GM23338 (cell line): ENCODE data around the gene NPAT. TPM values are rescaled to one million over a fixed set of nuclear protein-coding genes. Genes with fewer than 3 reads are reported as not detected.

Source experiments
- ATAC-seq: fragments of 200-7000 bp; cut with Tn5 transposase; 3 replicates; pipeline ENCODE4 v1.9.1; 2020
- DNase-seq: peaks from one replicate; pipeline ENCODE4 v3.0.0-alpha.2; 2015; ENCODE audit warnings: low spot score
- H2AFZ ChIP-seq: fragments of 200-600 bp; sonication (generic); 2 replicates; pipeline ENCODE4 v1.8.0; 2016; ENCODE audit warnings: antibody characterized with exemption, mild to moderate bottlenecking, moderate library complexity
- H3F3A ChIP-seq: fragments of 200-600 bp; sonication (generic); replicated peaks from 2 replicates; pipeline ENCODE4 v1.8.0; 2017; ENCODE audit warnings: antibody characterized with exemption, mixed run types, low read depth
- H3K27ac ChIP-seq: fragments of 200-600 bp; sonication (generic); 2 replicates; pipeline ENCODE4 v1.6.1; 2016; ENCODE audit warnings: low read depth
- H3K27me3 ChIP-seq: fragments of 200-600 bp; sonication (generic); 2 replicates; pipeline ENCODE4 v1.8.0; 2016; ENCODE audit warnings: mild to moderate bottlenecking, mixed run types, moderate library complexity; ENCODE audit not compliant: insufficient read depth
- H3K36me3 ChIP-seq: fragments of 200-600 bp; sonication (generic); 2 replicates; pipeline ENCODE4 v1.8.0; 2016; ENCODE audit warnings: mild to moderate bottlenecking; ENCODE audit not compliant: insufficient read depth
- H3K4me1 ChIP-seq: fragments of 200-600 bp; sonication (generic); 2 replicates; pipeline ENCODE4 v1.8.0; 2016; ENCODE audit warnings: mild to moderate bottlenecking, moderate library complexity; ENCODE audit not compliant: insufficient read depth
- H3K4me2 ChIP-seq: fragments of 200-600 bp; sonication (generic); 2 replicates; pipeline ENCODE4 v1.7.1; 2017; ENCODE audit warnings: mixed run types
- H3K4me3 ChIP-seq: fragments of 200-600 bp; sonication (generic); 2 replicates; pipeline ENCODE4 v1.6.1; 2016; ENCODE audit warnings: mixed run types
- H3K79me2 ChIP-seq: fragments of 200-600 bp; sonication (generic); replicated peaks from 2 replicates; pipeline ENCODE4 v1.8.0; 2017; ENCODE audit warnings: mild to moderate bottlenecking; ENCODE audit not compliant: insufficient read depth
- H3K9me2 ChIP-seq: fragments of 200-600 bp; sonication (generic); 2 replicates; pipeline ENCODE4 v1.8.0; 2017; ENCODE audit not compliant: insufficient read depth
- H4K20me1 ChIP-seq: fragments of 200-600 bp; sonication (generic); replicated peaks from 2 replicates; pipeline ENCODE4 v1.8.0; 2017; ENCODE audit warnings: mild to moderate bottlenecking; ENCODE audit not compliant: insufficient read depth
- H3K27ac Mint-ChIP-seq: 2 replicates; pipeline ENCODE4 v1.8.0; 2020; ENCODE audit warnings: inconsistent platforms, mild to moderate bottlenecking, moderate library complexity, mixed read lengths
- H3K27me3 Mint-ChIP-seq: 3 replicates; pipeline ENCODE4 v1.8.0; 2022; ENCODE audit warnings: low read depth, mild to moderate bottlenecking, moderate library complexity, mixed read lengths, inconsistent platforms; ENCODE audit not compliant: insufficient read depth, poor library complexity
- H3K36me3 Mint-ChIP-seq: 3 replicates; pipeline ENCODE4 v1.8.0; 2021; ENCODE audit warnings: low read depth, mild to moderate bottlenecking, inconsistent platforms, moderate library complexity, mixed read lengths
- H3K4me1 Mint-ChIP-seq: 3 replicates; pipeline ENCODE4 v1.8.0; 2020; ENCODE audit warnings: mild to moderate bottlenecking, inconsistent platforms, mixed read lengths
- H3K4me3 Mint-ChIP-seq: 3 replicates; pipeline ENCODE4 v1.8.0; 2021; ENCODE audit warnings: moderate library complexity, mild to moderate bottlenecking, inconsistent platforms, mixed read lengths
- H3K9me3 Mint-ChIP-seq: 3 replicates; pipeline ENCODE4 v1.8.0; 2020; ENCODE audit warnings: moderate library complexity, mild to moderate bottlenecking, inconsistent platforms, mixed read lengths
- EZH2 ChIP-seq: fragments of 200-600 bp; sonication (generic); IDR thresholded peaks from one replicate; pipeline ENCODE4 v1.8.0; 2017; ENCODE audit warnings: antibody characterized with exemption, mild to moderate bottlenecking, low read depth; ENCODE audit not compliant: unreplicated experiment
- EZH2phosphoT487 ChIP-seq: fragments of 200-600 bp; sonication (generic); IDR thresholded peaks from one replicate; pipeline ENCODE4 v1.8.1; 2018; ENCODE audit warnings: antibody characterized with exemption; ENCODE audit not compliant: unreplicated experiment
- JUNB ChIP-seq: IDR thresholded peaks from one replicate; pipeline ENCODE4 v1.6.1; 2016; ENCODE audit warnings: antibody characterized with exemption; ENCODE audit not compliant: unreplicated experiment
- NANOG ChIP-seq: IDR thresholded peaks from 2 replicates; pipeline ENCODE4 v1.6.1; 2016; ENCODE audit warnings: antibody characterized with exemption, borderline replicate concordance
- POLR2AphosphoS5 ChIP-seq: IDR thresholded peaks from 2 replicates; pipeline ENCODE4 v1.6.1; 2016; ENCODE audit warnings: antibody characterized with exemption, low read depth
- ZNF114 ChIP-seq: fragments of 250-450 bp; sonication (Bioruptor Pico); IDR thresholded peaks from 2 replicates; pipeline ENCODE4 v1.5.0; 2020; ENCODE audit warnings: mild to moderate bottlenecking, moderate library complexity
- polyA plus RNA-seq: library from polyadenylated mRNA; unstranded; fragments of >200 nt; fragmentation: Nextera tagmentation; extraction: Ambion mirVana; gene quantifications from 2 replicates; pipeline ENCODE4 v1.2.1, GENCODE V29; 2016
- total RNA-seq: library from RNA; depleted of rRNA; stranded (reverse); fragments of >200 nt; shearing (Covaris generic); gene quantifications from 2 replicates; pipeline ENCODE4 v1.2.3, GENCODE V29; 2014
- TF ChIP-seq, protein P1 (sequence below): fragments of 250-450 bp; sonication (Bioruptor Pico); IDR thresholded peaks from 2 replicates; pipeline ENCODE4 v1.5.0; 2020; ENCODE audit warnings: mild to moderate bottlenecking, moderate library complexity
- TF ChIP-seq, protein P2 (sequence below): IDR thresholded peaks from one replicate; pipeline ENCODE4 v1.6.1; 2018; ENCODE audit warnings: antibody characterized with exemption; ENCODE audit not compliant: unreplicated experiment
- TF ChIP-seq, protein P3 (sequence below), 2 experiments: fragments of 200-600 bp in 1 of 2; sonication (generic) in 1 of 2; conservative IDR thresholded peaks; 2 replicates each; pipeline versions ENCODE4 v1.5.1 to v1.6.1; 2016 to 2017; ENCODE audit warnings: antibody characterized with exemption in 2 of 2, low read depth in 2 of 2, mild to moderate bottlenecking in 2 of 2, moderate library complexity in 1 of 2

Gene NPAT
- total and polyA plus RNA-seq, 2 experiments from 2014 or later = 24.2 to 25.1 TPM

DNA sequence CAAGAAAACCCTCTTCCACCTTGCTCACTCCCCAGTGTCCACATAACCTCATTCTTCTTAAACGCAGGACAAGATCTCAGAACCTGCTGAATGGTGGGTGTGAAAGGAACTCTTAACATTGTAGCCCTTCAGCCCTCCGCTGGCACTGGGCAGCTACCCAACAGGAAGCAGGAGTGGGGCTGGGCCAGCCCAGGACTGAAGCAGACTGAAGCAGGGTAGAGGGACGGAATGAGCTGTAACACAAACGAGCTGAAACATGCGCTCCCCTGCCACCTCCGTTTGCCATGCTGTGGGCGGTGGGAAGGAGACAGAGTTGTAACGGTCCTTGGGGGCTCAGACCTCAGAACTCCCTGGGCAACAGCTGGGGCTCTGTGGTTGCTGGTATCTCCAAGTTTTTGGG lies 23.6 kb downstream of the NPAT start (continued):
- TF ChIP-seq, protein P1, sequence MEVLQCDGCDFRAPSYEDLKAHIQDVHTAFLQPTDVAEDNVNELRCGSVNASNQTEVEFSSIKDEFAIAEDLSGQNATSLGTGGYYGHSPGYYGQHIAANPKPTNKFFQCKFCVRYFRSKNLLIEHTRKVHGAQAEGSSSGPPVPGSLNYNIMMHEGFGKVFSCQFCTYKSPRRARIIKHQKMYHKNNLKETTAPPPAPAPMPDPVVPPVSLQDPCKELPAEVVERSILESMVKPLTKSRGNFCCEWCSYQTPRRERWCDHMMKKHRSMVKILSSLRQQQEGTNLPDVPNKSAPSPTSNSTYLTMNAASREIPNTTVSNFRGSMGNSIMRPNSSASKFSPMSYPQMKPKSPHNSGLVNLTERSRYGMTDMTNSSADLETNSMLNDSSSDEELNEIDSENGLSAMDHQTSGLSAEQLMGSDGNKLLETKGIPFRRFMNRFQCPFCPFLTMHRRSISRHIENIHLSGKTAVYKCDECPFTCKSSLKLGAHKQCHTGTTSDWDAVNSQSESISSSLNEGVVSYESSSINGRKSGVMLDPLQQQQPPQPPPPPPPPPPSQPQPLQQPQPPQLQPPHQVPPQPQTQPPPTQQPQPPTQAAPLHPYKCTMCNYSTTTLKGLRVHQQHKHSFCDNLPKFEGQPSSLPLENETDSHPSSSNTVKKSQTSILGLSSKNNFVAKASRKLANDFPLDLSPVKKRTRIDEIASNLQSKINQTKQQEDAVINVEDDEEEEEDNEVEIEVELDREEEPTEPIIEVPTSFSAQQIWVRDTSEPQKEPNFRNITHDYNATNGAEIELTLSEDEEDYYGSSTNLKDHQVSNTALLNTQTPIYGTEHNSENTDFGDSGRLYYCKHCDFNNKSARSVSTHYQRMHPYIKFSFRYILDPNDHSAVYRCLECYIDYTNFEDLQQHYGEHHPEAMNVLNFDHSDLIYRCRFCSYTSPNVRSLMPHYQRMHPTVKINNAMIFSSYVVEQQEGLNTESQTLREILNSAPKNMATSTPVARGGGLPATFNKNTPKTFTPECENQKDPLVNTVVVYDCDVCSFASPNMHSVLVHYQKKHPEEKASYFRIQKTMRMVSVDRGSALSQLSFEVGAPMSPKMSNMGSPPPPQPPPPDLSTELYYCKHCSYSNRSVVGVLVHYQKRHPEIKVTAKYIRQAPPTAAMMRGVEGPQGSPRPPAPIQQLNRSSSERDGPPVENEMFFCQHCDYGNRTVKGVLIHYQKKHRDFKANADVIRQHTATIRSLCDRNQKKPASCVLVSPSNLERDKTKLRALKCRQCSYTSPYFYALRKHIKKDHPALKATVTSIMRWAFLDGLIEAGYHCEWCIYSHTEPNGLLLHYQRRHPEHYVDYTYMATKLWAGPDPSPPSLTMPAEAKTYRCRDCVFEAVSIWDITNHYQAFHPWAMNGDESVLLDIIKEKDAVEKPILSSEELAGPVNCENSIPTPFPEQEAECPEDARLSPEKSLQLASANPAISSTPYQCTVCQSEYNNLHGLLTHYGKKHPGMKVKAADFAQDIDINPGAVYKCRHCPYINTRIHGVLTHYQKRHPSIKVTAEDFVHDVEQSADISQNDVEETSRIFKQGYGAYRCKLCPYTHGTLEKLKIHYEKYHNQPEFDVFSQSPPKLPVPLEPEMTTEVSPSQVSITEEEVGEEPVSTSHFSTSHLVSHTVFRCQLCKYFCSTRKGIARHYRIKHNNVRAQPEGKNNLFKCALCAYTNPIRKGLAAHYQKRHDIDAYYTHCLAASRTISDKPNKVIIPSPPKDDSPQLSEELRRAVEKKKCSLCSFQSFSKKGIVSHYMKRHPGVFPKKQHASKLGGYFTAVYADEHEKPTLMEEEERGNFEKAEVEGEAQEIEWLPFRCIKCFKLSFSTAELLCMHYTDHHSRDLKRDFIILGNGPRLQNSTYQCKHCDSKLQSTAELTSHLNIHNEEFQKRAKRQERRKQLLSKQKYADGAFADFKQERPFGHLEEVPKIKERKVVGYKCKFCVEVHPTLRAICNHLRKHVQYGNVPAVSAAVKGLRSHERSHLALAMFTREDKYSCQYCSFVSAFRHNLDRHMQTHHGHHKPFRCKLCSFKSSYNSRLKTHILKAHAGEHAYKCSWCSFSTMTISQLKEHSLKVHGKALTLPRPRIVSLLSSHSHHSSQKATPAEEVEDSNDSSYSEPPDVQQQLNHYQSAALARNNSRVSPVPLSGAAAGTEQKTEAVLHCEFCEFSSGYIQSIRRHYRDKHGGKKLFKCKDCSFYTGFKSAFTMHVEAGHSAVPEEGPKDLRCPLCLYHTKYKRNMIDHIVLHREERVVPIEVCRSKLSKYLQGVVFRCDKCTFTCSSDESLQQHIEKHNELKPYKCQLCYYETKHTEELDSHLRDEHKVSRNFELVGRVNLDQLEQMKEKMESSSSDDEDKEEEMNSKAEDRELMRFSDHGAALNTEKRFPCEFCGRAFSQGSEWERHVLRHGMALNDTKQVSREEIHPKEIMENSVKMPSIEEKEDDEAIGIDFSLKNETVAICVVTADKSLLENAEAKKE (CRISPR knock-in tag) = no peak
- no peak for TF ChIP-seq EZH2phosphoT487
- TF ChIP-seq, protein P2, sequence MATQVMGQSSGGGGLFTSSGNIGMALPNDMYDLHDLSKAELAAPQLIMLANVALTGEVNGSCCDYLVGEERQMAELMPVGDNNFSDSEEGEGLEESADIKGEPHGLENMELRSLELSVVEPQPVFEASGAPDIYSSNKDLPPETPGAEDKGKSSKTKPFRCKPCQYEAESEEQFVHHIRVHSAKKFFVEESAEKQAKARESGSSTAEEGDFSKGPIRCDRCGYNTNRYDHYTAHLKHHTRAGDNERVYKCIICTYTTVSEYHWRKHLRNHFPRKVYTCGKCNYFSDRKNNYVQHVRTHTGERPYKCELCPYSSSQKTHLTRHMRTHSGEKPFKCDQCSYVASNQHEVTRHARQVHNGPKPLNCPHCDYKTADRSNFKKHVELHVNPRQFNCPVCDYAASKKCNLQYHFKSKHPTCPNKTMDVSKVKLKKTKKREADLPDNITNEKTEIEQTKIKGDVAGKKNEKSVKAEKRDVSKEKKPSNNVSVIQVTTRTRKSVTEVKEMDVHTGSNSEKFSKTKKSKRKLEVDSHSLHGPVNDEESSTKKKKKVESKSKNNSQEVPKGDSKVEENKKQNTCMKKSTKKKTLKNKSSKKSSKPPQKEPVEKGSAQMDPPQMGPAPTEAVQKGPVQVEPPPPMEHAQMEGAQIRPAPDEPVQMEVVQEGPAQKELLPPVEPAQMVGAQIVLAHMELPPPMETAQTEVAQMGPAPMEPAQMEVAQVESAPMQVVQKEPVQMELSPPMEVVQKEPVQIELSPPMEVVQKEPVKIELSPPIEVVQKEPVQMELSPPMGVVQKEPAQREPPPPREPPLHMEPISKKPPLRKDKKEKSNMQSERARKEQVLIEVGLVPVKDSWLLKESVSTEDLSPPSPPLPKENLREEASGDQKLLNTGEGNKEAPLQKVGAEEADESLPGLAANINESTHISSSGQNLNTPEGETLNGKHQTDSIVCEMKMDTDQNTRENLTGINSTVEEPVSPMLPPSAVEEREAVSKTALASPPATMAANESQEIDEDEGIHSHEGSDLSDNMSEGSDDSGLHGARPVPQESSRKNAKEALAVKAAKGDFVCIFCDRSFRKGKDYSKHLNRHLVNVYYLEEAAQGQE = no peak

DNA sequence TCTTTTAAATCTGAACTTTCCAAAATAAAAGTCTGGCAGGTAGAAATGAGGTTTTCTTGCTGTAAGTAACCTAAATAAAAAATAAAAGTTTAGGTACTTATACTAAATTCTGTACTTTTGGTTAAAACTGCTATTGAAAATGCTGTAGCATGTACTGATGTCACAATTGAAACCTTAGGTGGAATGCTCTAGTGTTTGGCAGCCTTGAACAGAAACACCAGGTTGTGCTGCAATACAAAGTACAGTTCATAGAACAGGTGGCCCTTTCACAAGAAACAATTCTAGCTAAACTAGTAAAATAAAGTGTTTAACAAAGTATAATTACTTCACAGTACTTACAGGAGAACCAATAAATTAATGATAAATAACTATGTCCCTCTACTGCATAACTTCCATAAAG lies 25.1 kb downstream of the NPAT start:
- Mint-ChIP-seq H3K4me3 (no peak overlapping the region), H3K9me3 (no peaks in the 10 kb centered on the region), H3K4me1 (peaks cover 13% of the 10 kb centered on the region; the same call in 2 of the 3 replicates), H3K27me3 (peaks cover 2% of the 10 kb centered on the region), H3K27ac (no peak overlapping the region), H3K36me3 (peaks cover 51% of the 10 kb centered on the region)
- Histone ChIP-seq H3K4me1 (peaks cover 17% of the 10 kb centered on the region), H3K4me3 (no peak overlapping the region), H3K27ac (no peak overlapping the region), H3K4me2 (no peak overlapping the region), H3K36me3 (peaks cover 13% of the 10 kb centered on the region), H3K9me2 (no peaks in the 10 kb centered on the region), H3K79me2 (peaks cover 53% of the 10 kb centered on the region), H3K27me3 (no peaks in the 10 kb centered on the region), H2AFZ (no peak overlapping the region), H4K20me1 (peaks cover 18% of the 10 kb centered on the region; the same call in 1 of the 2 replicates), H3F3A (no peaks in the 10 kb centered on the region)
- DNase-seq (no peak), ATAC-seq (no peak)
- TF ChIP-seq ZNF114 = no peak
- TF ChIP-seq NANOG = no peak
- no peak for TF ChIP-seq JUNB
- TF ChIP-seq, protein P3, sequence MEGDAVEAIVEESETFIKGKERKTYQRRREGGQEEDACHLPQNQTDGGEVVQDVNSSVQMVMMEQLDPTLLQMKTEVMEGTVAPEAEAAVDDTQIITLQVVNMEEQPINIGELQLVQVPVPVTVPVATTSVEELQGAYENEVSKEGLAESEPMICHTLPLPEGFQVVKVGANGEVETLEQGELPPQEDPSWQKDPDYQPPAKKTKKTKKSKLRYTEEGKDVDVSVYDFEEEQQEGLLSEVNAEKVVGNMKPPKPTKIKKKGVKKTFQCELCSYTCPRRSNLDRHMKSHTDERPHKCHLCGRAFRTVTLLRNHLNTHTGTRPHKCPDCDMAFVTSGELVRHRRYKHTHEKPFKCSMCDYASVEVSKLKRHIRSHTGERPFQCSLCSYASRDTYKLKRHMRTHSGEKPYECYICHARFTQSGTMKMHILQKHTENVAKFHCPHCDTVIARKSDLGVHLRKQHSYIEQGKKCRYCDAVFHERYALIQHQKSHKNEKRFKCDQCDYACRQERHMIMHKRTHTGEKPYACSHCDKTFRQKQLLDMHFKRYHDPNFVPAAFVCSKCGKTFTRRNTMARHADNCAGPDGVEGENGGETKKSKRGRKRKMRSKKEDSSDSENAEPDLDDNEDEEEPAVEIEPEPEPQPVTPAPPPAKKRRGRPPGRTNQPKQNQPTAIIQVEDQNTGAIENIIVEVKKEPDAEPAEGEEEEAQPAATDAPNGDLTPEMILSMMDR (conservative IDR thresholded peaks at IDR 0.05; ENCODE audit: low read depth in 2 of 2) = no peak
- TF ChIP-seq EZH2 = no peak
- TF ChIP-seq POLR2AphosphoS5 = no peak
